Measurements from ENCODE around the gene CREB5. TPM values are rescaled to one million over a fixed set of nuclear protein-coding genes. Genes with fewer than 3 reads are reported as not detected.

Gene CREB5
- total RNA-seq, 1 experiment from 2014 or later = 1.3 TPM

DNA sequence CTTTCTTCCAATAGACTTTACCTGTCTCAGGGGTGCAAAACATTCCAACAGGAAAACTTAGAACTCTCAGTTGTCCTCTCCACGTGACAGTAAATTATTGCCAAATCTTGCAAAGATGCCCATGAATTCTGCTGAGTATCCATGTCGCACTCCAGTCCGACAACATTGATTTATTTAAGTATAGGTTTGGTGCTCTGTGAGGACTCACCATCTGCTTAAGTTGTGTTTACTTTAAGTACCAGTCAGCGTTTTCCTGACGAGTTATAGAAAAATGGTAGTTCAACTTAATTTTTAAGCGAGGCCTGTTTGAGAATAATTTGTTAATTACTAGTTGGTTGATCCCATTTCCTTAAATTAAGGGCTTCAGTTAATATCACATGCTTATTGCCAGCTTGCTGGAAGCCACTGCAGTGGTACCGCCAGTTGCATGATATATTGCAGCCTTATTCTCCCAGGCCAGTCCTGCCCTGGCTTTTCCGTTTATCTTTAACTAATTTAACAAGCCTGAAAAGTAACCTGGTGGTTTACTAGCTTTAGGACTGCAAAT is 27.8 kb downstream of the CREB5 start:
- TF ChIP-seq TEAD4 (CRISPR knock-in tag; IDR thresholded peaks at IDR 0.05) (no peak), GABPB1 (CRISPR knock-in tag; IDR thresholded peaks at IDR 0.05) (no peak), TCF7 (CRISPR knock-in tag; IDR thresholded peaks at IDR 0.05; ENCODE audit: low read depth) (no peak)
- TF ChIP-seq, protein P1, sequence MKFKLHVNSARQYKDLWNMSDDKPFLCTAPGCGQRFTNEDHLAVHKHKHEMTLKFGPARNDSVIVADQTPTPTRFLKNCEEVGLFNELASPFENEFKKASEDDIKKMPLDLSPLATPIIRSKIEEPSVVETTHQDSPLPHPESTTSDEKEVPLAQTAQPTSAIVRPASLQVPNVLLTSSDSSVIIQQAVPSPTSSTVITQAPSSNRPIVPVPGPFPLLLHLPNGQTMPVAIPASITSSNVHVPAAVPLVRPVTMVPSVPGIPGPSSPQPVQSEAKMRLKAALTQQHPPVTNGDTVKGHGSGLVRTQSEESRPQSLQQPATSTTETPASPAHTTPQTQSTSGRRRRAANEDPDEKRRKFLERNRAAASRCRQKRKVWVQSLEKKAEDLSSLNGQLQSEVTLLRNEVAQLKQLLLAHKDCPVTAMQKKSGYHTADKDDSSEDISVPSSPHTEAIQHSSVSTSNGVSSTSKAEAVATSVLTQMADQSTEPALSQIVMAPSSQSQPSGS (CRISPR knock-in tag; IDR thresholded peaks at IDR 0.05; ENCODE audit: borderline replicate concordance, low read depth) = no peak
- TF ChIP-seq, protein P2, sequence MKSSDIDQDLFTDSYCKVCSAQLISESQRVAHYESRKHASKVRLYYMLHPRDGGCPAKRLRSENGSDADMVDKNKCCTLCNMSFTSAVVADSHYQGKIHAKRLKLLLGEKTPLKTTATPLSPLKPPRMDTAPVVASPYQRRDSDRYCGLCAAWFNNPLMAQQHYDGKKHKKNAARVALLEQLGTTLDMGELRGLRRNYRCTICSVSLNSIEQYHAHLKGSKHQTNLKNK (CRISPR knock-in tag; IDR thresholded peaks at IDR 0.05) = no peak
- Mint-ChIP-seq H3K4me3 (no peak overlapping the region), H3K36me3 (no peaks in the 10 kb centered on the region), H3K27me3 (ENCODE audit: low read depth) (no peaks in the 10 kb centered on the region), H3K9me3 (peaks cover 1% of the 10 kb centered on the region; the same call in 1 of the 2 replicates), H3K27ac (no peak overlapping the region), H3K4me1 (peaks cover 19% of the 10 kb centered on the region)
- ATAC-seq (no peak), DNase-seq (ENCODE audit: low spot score) (no peak)
- ChIA-PET CTCF (no interaction called here), POLR2A (interaction anchor here (1.1 kb wide), 1 partner anchor 15 kb away, joined by 3 read pairs; no protein-coding TSS in a partner anchor)

DNA sequence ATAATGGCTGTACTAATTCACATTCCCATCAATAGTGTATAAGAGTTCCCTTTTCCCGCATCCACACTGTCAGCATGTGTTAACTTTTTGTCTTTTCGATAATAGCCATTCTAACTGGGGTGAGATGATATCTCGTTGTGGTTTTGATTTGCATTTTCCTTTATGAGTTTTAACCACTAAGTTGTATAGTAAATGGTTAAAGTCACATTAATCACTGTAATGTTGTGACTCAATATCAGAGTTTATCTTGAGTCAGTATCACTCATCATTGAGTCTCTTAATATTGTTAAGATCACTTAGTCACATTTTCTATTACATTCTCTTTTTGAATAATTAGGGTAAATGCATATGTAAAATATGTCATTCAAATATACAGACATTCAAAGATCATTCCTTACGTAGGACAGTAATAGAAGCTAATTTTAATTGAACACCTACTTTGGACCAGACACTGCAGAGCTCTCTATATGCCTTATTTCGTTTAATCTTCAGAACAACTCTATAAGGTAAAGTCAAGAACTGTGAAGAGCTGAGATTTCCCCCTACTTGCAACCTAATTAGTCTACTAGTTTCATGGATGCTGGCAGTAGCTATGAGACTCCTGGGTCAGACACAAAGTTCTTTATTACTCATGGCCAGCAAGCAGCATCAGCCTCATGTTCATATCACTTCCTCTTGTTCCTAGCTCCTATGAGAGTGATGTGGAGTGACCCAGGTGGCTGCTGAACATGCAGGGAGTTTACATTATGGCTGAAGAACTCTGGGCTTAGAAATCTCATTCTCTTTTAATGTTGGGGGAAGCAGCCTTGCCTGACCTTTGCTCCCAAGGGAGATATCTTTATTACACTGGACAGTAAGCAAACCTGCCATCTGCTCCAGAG is 30.5 kb downstream of the CREB5 start:
- no peak overlapping the region for H3K27ac Mint-ChIP-seq
- no peak overlapping the region for H3K4me3 Mint-ChIP-seq
- ChIA-PET POLR2A (no interaction called here), CTCF (no interaction called here)
- H3K9me3 Mint-ChIP-seq = peaks cover 3% of the 10 kb centered on the region; the same call in 1 of the 2 replicates
- no peaks in the 10 kb centered on the region for H3K36me3 Mint-ChIP-seq
- peaks cover 4% of the 10 kb centered on the region for H3K4me1 Mint-ChIP-seq
- H3K27me3 Mint-ChIP-seq (ENCODE audit: low read depth) = no peaks in the 10 kb centered on the region
- ATAC-seq (no peak), DNase-seq (ENCODE audit: low spot score) (no peak)
- TF ChIP-seq MYBL2 (CRISPR knock-in tag; IDR thresholded peaks at IDR 0.05) = no peak
- TF ChIP-seq ZNF219 (CRISPR knock-in tag; IDR thresholded peaks at IDR 0.05; ENCODE audit: borderline replicate concordance) = no peak
- TF ChIP-seq GRHL2 (CRISPR knock-in tag; IDR thresholded peaks at IDR 0.05; ENCODE audit: insufficient replicate concordance, severe bottlenecking) = no peak
- no peak for TF ChIP-seq CBFB (CRISPR knock-in tag; IDR thresholded peaks at IDR 0.05; ENCODE audit: low read depth)
- TF ChIP-seq ZNF671 (CRISPR knock-in tag; IDR thresholded peaks at IDR 0.05) = no peak
- TF ChIP-seq FOXP1 (CRISPR knock-in tag; IDR thresholded peaks at IDR 0.05; ENCODE audit: borderline replicate concordance) = no peak
- no peak for TF ChIP-seq ZNF121 (CRISPR knock-in tag; IDR thresholded peaks at IDR 0.05)
- TF ChIP-seq, protein P3, sequence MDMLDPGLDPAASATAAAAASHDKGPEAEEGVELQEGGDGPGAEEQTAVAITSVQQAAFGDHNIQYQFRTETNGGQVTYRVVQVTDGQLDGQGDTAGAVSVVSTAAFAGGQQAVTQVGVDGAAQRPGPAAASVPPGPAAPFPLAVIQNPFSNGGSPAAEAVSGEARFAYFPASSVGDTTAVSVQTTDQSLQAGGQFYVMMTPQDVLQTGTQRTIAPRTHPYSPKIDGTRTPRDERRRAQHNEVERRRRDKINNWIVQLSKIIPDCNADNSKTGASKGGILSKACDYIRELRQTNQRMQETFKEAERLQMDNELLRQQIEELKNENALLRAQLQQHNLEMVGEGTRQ (CRISPR knock-in tag; IDR thresholded peaks at IDR 0.05) = no peak
- no peak for TF ChIP-seq NFE2L1 (CRISPR knock-in tag; IDR thresholded peaks at IDR 0.05)
- TF ChIP-seq, protein P4, sequence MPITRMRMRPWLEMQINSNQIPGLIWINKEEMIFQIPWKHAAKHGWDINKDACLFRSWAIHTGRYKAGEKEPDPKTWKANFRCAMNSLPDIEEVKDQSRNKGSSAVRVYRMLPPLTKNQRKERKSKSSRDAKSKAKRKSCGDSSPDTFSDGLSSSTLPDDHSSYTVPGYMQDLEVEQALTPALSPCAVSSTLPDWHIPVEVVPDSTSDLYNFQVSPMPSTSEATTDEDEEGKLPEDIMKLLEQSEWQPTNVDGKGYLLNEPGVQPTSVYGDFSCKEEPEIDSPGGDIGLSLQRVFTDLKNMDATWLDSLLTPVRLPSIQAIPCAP (CRISPR knock-in tag; IDR thresholded peaks at IDR 0.05) = no peak
- no peak for TF ChIP-seq SOX15 (CRISPR knock-in tag; IDR thresholded peaks at IDR 0.05)

DNA sequence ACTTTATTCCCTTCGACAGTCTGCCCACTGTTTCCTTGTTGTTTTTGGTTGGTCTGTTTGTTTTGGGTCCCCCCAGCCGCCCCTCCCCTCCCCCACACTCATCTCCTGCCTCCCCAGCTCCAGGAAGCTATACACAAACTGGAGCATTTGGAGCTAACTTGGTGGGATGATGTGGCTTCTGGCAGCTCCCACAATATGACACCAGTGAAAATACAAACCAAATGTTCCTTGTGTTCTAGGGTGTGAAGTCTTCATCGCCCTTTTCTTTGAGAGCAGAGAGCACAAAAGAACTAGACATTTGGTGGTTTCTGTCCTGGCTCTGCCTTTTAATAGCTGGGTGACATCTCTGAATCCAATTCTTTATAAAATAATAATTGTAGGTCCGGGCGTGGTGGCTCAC is 33.8 kb downstream of the CREB5 start:
- Mint-ChIP-seq H3K27ac (no peak overlapping the region), H3K9me3 (peaks cover 3% of the 10 kb centered on the region; the same call in 1 of the 2 replicates), H3K4me3 (no peak overlapping the region), H3K36me3 (no peaks in the 10 kb centered on the region), H3K27me3 (ENCODE audit: low read depth) (no peaks in the 10 kb centered on the region; the same call in 1 of the 2 replicates), H3K4me1 (no peaks in the 10 kb centered on the region)
- DNase-seq (ENCODE audit: low spot score) (no peak), ATAC-seq (no peak)
- POLR2A ChIA-PET = no interaction called here
- CTCF ChIA-PET = no interaction called here
- TF ChIP-seq SMAD4 (CRISPR knock-in tag; IDR thresholded peaks at IDR 0.05) = no peak
- TF ChIP-seq, protein P5, sequence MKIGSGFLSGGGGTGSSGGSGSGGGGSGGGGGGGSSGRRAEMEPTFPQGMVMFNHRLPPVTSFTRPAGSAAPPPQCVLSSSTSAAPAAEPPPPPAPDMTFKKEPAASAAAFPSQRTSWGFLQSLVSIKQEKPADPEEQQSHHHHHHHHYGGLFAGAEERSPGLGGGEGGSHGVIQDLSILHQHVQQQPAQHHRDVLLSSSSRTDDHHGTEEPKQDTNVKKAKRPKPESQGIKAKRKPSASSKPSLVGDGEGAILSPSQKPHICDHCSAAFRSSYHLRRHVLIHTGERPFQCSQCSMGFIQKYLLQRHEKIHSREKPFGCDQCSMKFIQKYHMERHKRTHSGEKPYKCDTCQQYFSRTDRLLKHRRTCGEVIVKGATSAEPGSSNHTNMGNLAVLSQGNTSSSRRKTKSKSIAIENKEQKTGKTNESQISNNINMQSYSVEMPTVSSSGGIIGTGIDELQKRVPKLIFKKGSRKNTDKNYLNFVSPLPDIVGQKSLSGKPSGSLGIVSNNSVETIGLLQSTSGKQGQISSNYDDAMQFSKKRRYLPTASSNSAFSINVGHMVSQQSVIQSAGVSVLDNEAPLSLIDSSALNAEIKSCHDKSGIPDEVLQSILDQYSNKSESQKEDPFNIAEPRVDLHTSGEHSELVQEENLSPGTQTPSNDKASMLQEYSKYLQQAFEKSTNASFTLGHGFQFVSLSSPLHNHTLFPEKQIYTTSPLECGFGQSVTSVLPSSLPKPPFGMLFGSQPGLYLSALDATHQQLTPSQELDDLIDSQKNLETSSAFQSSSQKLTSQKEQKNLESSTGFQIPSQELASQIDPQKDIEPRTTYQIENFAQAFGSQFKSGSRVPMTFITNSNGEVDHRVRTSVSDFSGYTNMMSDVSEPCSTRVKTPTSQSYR (CRISPR knock-in tag; IDR thresholded peaks at IDR 0.05) = no peak
